Hepatocyte (in vitro differentiated cells): Measurements from ENCODE around the gene WDR88.

Experiments
- CTCF ChIP-seq: fragments of 200-600 bp; sonication (generic); IDR thresholded peaks from 2 replicates; pipeline ENCODE4 v1.5.1; 2016; ENCODE audit warnings: antibody characterized with exemption, mild to moderate bottlenecking; ENCODE audit not compliant: poor library complexity
- EZH2 ChIP-seq: fragments of 200-600 bp; sonication (generic); IDR thresholded peaks from 2 replicates; pipeline ENCODE4 v1.6.1; 2016; ENCODE audit warnings: antibody characterized with exemption, mild to moderate bottlenecking, borderline replicate concordance

DNA sequence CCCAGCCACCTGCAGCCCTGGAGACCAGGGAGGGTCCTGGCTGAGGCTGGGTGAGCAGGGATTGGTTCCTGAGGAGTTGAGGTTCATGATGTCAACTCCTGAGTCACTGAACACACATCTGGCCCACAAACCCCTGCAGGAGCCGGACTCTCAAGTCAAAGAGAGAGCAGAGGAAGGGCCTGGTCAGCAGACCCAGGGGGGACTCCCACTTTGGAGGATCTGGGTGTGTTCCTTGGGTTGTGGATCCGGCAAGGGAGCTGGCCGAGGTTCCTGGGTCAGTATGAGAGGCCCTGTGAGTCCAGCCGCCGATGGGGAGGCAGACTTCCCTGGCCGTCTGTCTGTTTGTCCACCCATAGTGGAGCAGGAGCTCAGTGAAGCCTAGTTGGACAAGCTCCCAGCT, 89.7 kb downstream of the WDR88 start:
- TF ChIP-seq CTCF (no peak), EZH2 (no peak)
